GM19193 (cell line): ENCODE data around the gene CADPS.

Source experiments
- POLR2A ChIP-seq: IDR thresholded peaks from 4 replicates; pipeline ENCODE4 v1.6.1; 2011; ENCODE audit not compliant: insufficient read depth, insufficient read length; ENCODE audit errors: extremely low read depth

Gene CADPS

GRCh38 chr3:62718011-62718410 lies 157.2 kb downstream of the CADPS start:
- TF ChIP-seq POLR2A = no peak

- TF ChIP-seq POLR2A = no peak
Measured at GRCh38 chr3:62712746-62713145, 162.5 kb downstream of the CADPS start.

GRCh38 chr3:62710751-62711150 lies 164.5 kb downstream of the CADPS start:
- TF ChIP-seq POLR2A = no peak

- TF ChIP-seq POLR2A = no peak
Measured at GRCh38 chr3:62708638-62709373, 166.4 kb downstream of the CADPS start.

- TF ChIP-seq POLR2A = no peak
Measured at GRCh38 chr3:62705721-62706120, 169.5 kb downstream of the CADPS start.

- TF ChIP-seq POLR2A = no peak
Measured at GRCh38 chr3:62703451-62704167, 171.6 kb downstream of the CADPS start.

- TF ChIP-seq POLR2A = no peak
Measured at GRCh38 chr3:62700357-62700756, 174.9 kb downstream of the CADPS start.

- no peak for TF ChIP-seq POLR2A
Measured at GRCh38 chr3:62699728-62700127, 175.5 kb downstream of the CADPS start.

GRCh38 chr3:62696011-62696410 lies 179.2 kb downstream of the CADPS start:
- TF ChIP-seq POLR2A = no peak

- TF ChIP-seq POLR2A = no peak
Measured at GRCh38 chr3:62688812-62689211, 186.4 kb downstream of the CADPS start.

- TF ChIP-seq POLR2A = no peak
Measured at GRCh38 chr3:62688050-62688449, 187.2 kb downstream of the CADPS start.

- no peak for TF ChIP-seq POLR2A
Measured at GRCh38 chr3:62686503-62687294, 188.5 kb downstream of the CADPS start.

- TF ChIP-seq POLR2A = no peak
Measured at GRCh38 chr3:62682826-62683225, 192.4 kb downstream of the CADPS start.

- no peak for TF ChIP-seq POLR2A
Measured at GRCh38 chr3:62679988-62680387, 195.2 kb downstream of the CADPS start.

- TF ChIP-seq POLR2A = no peak
Measured at GRCh38 chr3:62678841-62679240, 196.4 kb downstream of the CADPS start.

GRCh38 chr3:62677926-62678325 lies 197.3 kb downstream of the CADPS start:
- no peak for TF ChIP-seq POLR2A

GRCh38 chr3:62676689-62677271 lies 198.4 kb downstream of the CADPS start:
- no peak for TF ChIP-seq POLR2A
